Measurements from ENCODE around the gene BATF2. TPM values are rescaled to one million over a fixed set of nuclear protein-coding genes. Genes with fewer than 3 reads are reported as not detected.

Gene BATF2
- total and polyA plus RNA-seq, 12 donors: 0.66 to 31.8 (median 1.7) TPM

- no peak overlapping the region for H3K4me3 ChIP-seq
- H3K4me1 ChIP-seq: peaks cover 0 to 16% (median 6%) of the 10 kb centered on the region in 9 donors
- DNase-seq (no peak), ATAC-seq (no peak)
- intact Hi-C loops (cut with DNase I): no loop called here
- no peaks in the 10 kb centered on the region for H3K27me3 ChIP-seq
- TF ChIP-seq, protein P1, sequence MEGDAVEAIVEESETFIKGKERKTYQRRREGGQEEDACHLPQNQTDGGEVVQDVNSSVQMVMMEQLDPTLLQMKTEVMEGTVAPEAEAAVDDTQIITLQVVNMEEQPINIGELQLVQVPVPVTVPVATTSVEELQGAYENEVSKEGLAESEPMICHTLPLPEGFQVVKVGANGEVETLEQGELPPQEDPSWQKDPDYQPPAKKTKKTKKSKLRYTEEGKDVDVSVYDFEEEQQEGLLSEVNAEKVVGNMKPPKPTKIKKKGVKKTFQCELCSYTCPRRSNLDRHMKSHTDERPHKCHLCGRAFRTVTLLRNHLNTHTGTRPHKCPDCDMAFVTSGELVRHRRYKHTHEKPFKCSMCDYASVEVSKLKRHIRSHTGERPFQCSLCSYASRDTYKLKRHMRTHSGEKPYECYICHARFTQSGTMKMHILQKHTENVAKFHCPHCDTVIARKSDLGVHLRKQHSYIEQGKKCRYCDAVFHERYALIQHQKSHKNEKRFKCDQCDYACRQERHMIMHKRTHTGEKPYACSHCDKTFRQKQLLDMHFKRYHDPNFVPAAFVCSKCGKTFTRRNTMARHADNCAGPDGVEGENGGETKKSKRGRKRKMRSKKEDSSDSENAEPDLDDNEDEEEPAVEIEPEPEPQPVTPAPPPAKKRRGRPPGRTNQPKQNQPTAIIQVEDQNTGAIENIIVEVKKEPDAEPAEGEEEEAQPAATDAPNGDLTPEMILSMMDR (IDR thresholded peaks at IDR 0.05): no peak
- WGBS, 2 donors: 81 to 86% methylated on average over 11 of the region's 11 CpGs
- H3K36me3 ChIP-seq: peaks cover 0 to 93% (median 46%) of the 10 kb centered on the region in 9 donors
- H3K9me3 ChIP-seq: no peaks in the 10 kb centered on the region
- no peak overlapping the region for H3K27ac ChIP-seq
Observed at GRCh38 chr11:65035579-65035978, 38.8 kb upstream of the BATF2 start.

- Histone ChIP-seq H3K36me3 (peaks cover 0 to 92% (median 47%) of the 10 kb centered on the region in 9 donors), H3K27ac (no peak overlapping the region), H3K9me3 (no peaks in the 10 kb centered on the region), H3K4me1 (peaks cover 0 to 10% (median 0%) of the 10 kb centered on the region in 9 donors), H3K4me3 (no peak overlapping the region), H3K27me3 (no peaks in the 10 kb centered on the region)
- TF ChIP-seq, protein P1 (IDR thresholded peaks at IDR 0.05): no peak
- 91 to 94% methylated on average over 2 of the region's 2 CpGs for WGBS, 2 donors
- intact Hi-C loops (cut with DNase I): no loop called here
- ATAC-seq (no peak), DNase-seq (no peak)
Observed at GRCh38 chr11:65034423-65034822, 37.7 kb upstream of the BATF2 start.

DNA sequence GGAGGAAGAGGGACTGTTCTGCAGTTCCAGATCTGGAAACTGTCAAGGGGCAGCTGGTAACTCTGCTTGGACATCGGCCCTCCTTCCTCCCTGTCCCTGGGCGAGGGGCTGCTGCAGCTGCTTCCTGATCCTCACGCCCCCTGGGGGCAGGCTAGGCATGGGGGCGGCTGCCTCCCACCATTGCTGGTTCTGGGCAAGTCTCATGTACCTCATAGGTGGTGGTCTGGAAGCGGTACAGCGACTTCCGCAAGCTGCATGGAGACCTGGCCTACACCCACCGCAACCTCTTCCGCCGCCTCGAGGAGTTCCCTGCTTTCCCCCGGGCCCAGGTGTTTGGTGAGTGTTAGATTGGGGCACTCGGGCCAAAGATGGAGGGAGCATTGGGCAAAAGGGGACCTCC is 35.4 kb upstream of the BATF2 start:
- 79% methylated on average over 13 of the region's 13 CpGs for WGBS, 2 donors
- Histone ChIP-seq H3K36me3 (peaks cover 0 to 76% (median 44%) of the 10 kb centered on the region in 9 donors), H3K27ac (no peak overlapping the region), H3K4me3 (no peak overlapping the region), H3K4me1 (peaks cover 0 to 25% (median 14%) of the 10 kb centered on the region in 9 donors), H3K9me3 (no peaks in the 10 kb centered on the region), H3K27me3 (no peaks in the 10 kb centered on the region)
- no peak for ATAC-seq
- no peak for DNase-seq
- TF ChIP-seq, protein P1 (IDR thresholded peaks at IDR 0.05): no peak
- intact Hi-C loops (cut with DNase I): no loop called here

GRCh38 chr11:65027213-65028067 is 30.7 kb upstream of the BATF2 start, which contains the start of gene SNX15:
SNX15 (plus strand) TSS chr11:65027439; CDS start chr11:65027538, 99 bp downstream.
- intact Hi-C loops (cut with DNase I): loop anchor here in 6 of 10 donors (1.0 to 10.0 kb wide), 8 partner anchors 13 to 183 kb away; partner anchors contain the start of genes CDCA5 (in 3 of the 6), ZFPL1 (in 3 of the 6), ARL2 (in 2 of the 6) and CAPN1 (in 1 of the 6)

More at GRCh38 chr11:65027213-65028067, 30.7 kb upstream of the BATF2 start, which contains the start of gene SNX15:
- DNase-seq (peak; percentile 93 to 96), ATAC-seq (peak; percentile 98 to 99 (median 99))
- Histone ChIP-seq H3K36me3 (peaks cover 0 to 34% (median 10%) of the 10 kb centered on the region in 9 donors), H3K9me3 (no peaks in the 10 kb centered on the region), H3K27me3 (no peaks in the 10 kb centered on the region), H3K4me1 (peaks cover 0 to 22% (median 17%) of the 10 kb centered on the region in 9 donors), H3K27ac (peak within 1 kb of the TSS; percentile 82 to 92 (median 88)), H3K4me3 (peak within 1 kb of the TSS; percentile 2 to 68 (median 64))
- TF ChIP-seq, protein P1 (IDR thresholded peaks at IDR 0.05): peak; percentile 75 to 92 (median 88)
- WGBS, 2 donors: 0 to 1% methylated on average over 51 of the region's 51 CpGs
